A549 (cell line): Measurements from ENCODE around the gene CLP1. TPM values are rescaled to one million over a fixed set of nuclear protein-coding genes. Genes with fewer than 3 reads are reported as not detected.

ENCODE experiments used
- ATAC-seq, 2 experiments: fragments of 200-7000 bp in 1 of 2; fragments of >200 bp in 1 of 2; cut with Nextera tagmentation in 1 of 2; cut with Tn5 transposase in 1 of 2; 3 replicates each; pipeline versions ENCODE4 v1.8.0 to v1.9.1; 2018 to 2020; ENCODE audit warnings: mild to moderate bottlenecking in 1 of 2, moderate library complexity in 1 of 2
- CTCF ChIA-PET: fragments of 300-600 bp; sonication (Branson Sonifier 250); formaldehyde crosslinking; extraction: SDS; loops from one replicate; lab custom pipeline; 2021; ENCODE audit warnings: antibody characterized with exemption, inconsistent platforms; lab: Yijun Ruan, JAX
- POLR2A ChIA-PET: fragments of 350-600 bp; formaldehyde crosslinking; extraction: SDS; loops from one replicate; lab custom pipeline; 2021; ENCODE audit warnings: antibody characterized with exemption, inconsistent platforms; lab: Yijun Ruan, JAX
- DNase-seq, 2 experiments: peaks; one replicate each; pipeline versions ENCODE4 v3.0.0 to v3.0.0-alpha.2; 2011 to 2016; ENCODE audit warnings: low read depth in 1 of 2, low spot score in 1 of 2
- FAIRE-seq: peaks from 2 replicates; lab custom pipeline; 2011; peaks lifted over from hg19 to GRCh38; lab: Jason Lieb, UNC
- H3K27ac ChIP-seq, 2 experiments: fragments of >200 bp; sonication (Bioruptor Twin); formaldehyde crosslinking; 3 replicates each; pipeline ENCODE4 v1.5.1; 2016 to 2017
- H3K4me1 ChIP-seq: fragments of >200 bp; sonication (Bioruptor Twin); formaldehyde crosslinking; 3 replicates; pipeline ENCODE4 v1.6.1; 2016
- H3K4me2 ChIP-seq: fragments of >200 bp; sonication (Bioruptor Twin); formaldehyde crosslinking; 3 replicates; pipeline ENCODE4 v1.6.1; 2016
- H3K4me3 ChIP-seq: fragments of >200 bp; sonication (Bioruptor Twin); formaldehyde crosslinking; 3 replicates; pipeline ENCODE4 v1.5.1; 2016
- H3K9me3 ChIP-seq: fragments of >200 bp; sonication (Bioruptor Twin); formaldehyde crosslinking; 3 replicates; pipeline ENCODE4 v1.6.1; 2016
- BCL3 ChIP-seq: fragments of >200 bp; sonication (Bioruptor Twin); formaldehyde crosslinking; IDR thresholded peaks from 3 replicates; pipeline ENCODE4 v1.6.1; 2016
- CBX2 ChIP-seq: fragments of 200-600 bp; sonication (generic); IDR thresholded peaks from 2 replicates; pipeline ENCODE4 v1.6.1; 2016; ENCODE audit warnings: low read depth, mild to moderate bottlenecking, borderline replicate concordance
- CBX8 ChIP-seq: fragments of 200-600 bp; sonication (generic); IDR thresholded peaks from 2 replicates; pipeline ENCODE4 v1.6.1; 2016
- HDAC2 ChIP-seq: fragments of 200-600 bp; sonication (generic); IDR thresholded peaks from 2 replicates; pipeline ENCODE4 v1.6.1; 2016
- KDM1A ChIP-seq: fragments of 200-600 bp; sonication (generic); IDR thresholded peaks from 2 replicates; pipeline ENCODE4 v1.6.1; 2016; ENCODE audit warnings: low read depth, mild to moderate bottlenecking
- KDM5A ChIP-seq: fragments of 200-600 bp; sonication (generic); IDR thresholded peaks from 2 replicates; pipeline ENCODE4 v1.6.1; 2016; ENCODE audit warnings: antibody characterized with exemption, mild to moderate bottlenecking
- MYC ChIP-seq: IDR thresholded peaks from 2 replicates; pipeline ENCODE4 v1.6.1; 2012; ENCODE audit warnings: mild to moderate bottlenecking, inconsistent platforms, low read length, improper control_type of control experiment, borderline replicate concordance
- NFE2L2 ChIP-seq: fragments of 150-350 bp; conservative IDR thresholded peaks from 2 replicates; pipeline ENCODE4 v1.6.1; 2014; ENCODE audit warnings: low read length
- NR3C1 ChIP-seq: fragments of >200 bp; sonication (Bioruptor Twin); formaldehyde crosslinking; IDR thresholded peaks from 3 replicates; pipeline ENCODE4 v1.6.1; 2017
- PBX3 ChIP-seq: IDR thresholded peaks from 2 replicates; pipeline ENCODE4 v1.6.1; 2012
- RAD21 ChIP-seq, 2 experiments: fragments of >200 bp in 1 of 2; sonication (Bioruptor Twin) in 1 of 2; formaldehyde crosslinking in 1 of 2; IDR thresholded peaks in 1 of 2; conservative IDR thresholded peaks in 1 of 2; 2 replicates in 1 of 2; 3 replicates in 1 of 2; pipeline ENCODE4 v1.6.1; 2012 to 2018; ENCODE audit warnings: inconsistent platforms in 1 of 2
- RARB ChIP-seq: fragments of 250-450 bp; sonication (Bioruptor Pico); IDR thresholded peaks from 2 replicates; pipeline ENCODE4 v1.8.0; 2021; ENCODE audit warnings: mild to moderate bottlenecking, moderate library complexity
- RCOR1 ChIP-seq: fragments of 150-350 bp; IDR thresholded peaks from 2 replicates; pipeline ENCODE4 v1.6.1; 2014; ENCODE audit warnings: antibody characterized with exemption, low read length, low read depth
- RNF2 ChIP-seq: fragments of 200-600 bp; sonication (generic); IDR thresholded peaks from 2 replicates; pipeline ENCODE4 v1.6.1; 2016; ENCODE audit warnings: low read depth, mild to moderate bottlenecking, antibody characterized with exemption, moderate library complexity, borderline replicate concordance
- SMC3 ChIP-seq: fragments of >200 bp; sonication (Bioruptor Twin); formaldehyde crosslinking; IDR thresholded peaks from 3 replicates; pipeline ENCODE4 v1.6.1; 2018; ENCODE audit warnings: inconsistent platforms
- SREBF2 ChIP-seq: fragments of 450-650 bp; IDR thresholded peaks from 2 replicates; pipeline ENCODE4 v1.6.1; 2014; ENCODE audit warnings: mild to moderate bottlenecking, moderate library complexity
- TFCP2L1 ChIP-seq: fragments of 250-450 bp; sonication (Bioruptor Pico); IDR thresholded peaks from 2 replicates; pipeline ENCODE4 v1.5.0; 2021; ENCODE audit warnings: mild to moderate bottlenecking
- USF2 ChIP-seq: fragments of 450-650 bp; IDR thresholded peaks from 2 replicates; pipeline ENCODE4 v1.6.1; 2014; ENCODE audit warnings: antibody characterized with exemption
- WGBS: methylation state at CpG from one replicate; pipeline ENCODE4 v1.1.6; 2017; ENCODE audit errors: missing lambda C conversion rate; 5-methylcytosine and 5-hydroxymethylcytosine counted together
- polyA plus RNA-seq, 4 experiments: library from polyadenylated mRNA; depleted of rRNA in 3 of 4; stranded (reverse); fragments of >200 nt; fragmentation: RNase III in 1 of 4; extraction: RNeasy Plus Mini Kit Qiagen cat#74134 plus additional on column Dnase treatment in 1 of 4; gene quantifications; 2 replicates in 3 of 4; 3 replicates in 1 of 4; pipeline ENCODE4 v1.2.3, GENCODE V29; 2011 to 2017
- TF ChIP-seq, protein P1 (sequence below): fragments of >200 bp; sonication (Bioruptor Twin); formaldehyde crosslinking; IDR thresholded peaks from 3 replicates; pipeline ENCODE4 v1.5.1; 2016

The CLP1 gene
- polyA plus RNA-seq, 2 of the 4 experiments (the other 2 are of a cell fraction) = 22.8 to 31.8 TPM

DNA sequence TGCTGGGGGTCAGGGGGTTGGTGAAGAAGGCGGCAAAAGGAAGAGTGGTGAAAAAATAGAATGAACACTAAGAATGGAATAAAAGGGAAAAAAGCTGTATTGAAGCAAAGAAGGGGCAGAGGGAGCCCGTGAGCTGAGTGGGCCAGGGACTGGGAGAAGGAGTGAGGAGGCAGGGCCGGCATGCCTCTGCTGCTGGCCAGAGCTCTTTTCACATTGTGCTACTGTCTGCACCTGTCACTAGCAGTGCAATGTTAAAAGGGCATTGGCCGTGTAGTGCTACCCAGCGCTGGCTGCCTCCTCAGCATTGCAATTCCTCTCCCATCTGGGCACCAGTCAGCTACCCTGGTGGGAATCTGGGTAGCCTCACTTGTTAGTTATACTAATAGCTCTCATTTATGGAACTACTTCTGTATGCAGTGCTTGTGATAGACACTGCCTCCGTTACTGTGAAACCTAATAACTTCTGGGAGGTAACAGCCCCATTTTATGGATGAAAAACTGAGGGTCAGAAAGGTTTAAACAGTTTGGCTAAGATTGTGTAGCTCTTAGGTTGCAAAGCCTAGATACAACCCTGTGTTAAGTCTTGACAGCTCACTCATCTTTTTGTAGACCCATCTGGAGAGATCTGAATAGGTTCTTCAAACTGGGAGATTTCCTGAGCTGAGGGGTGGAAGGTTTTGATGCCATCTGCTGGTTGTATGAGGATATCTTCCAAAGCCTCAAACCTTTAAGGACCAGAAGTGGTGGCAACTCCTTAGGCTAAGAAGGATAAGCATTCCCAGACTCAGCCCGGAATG, 16.4 kb upstream of the CLP1 start:
- FAIRE-seq = peak; percentile 63
- Histone ChIP-seq H3K4me3 (no peak overlapping the region), H3K9me3 (no peaks in the 10 kb centered on the region), H3K27ac (no peak overlapping the region)
- ChIA-PET CTCF (interaction anchor here (0.7 to 11.7 kb wide), 40 partner anchors 8 to 296 kb away, joined by 3 to 318 read pairs (median 4); partner anchors contain the start of genes CLP1, RTN4RL2, TIMM10 and UBE2L6), POLR2A (interaction anchor here (0.5 to 1.9 kb wide), 4 partner anchors 58 to 306 kb away, joined by 3 to 16 read pairs (median 4); partner anchors contain the start of genes SSRP1 and UBE2L6)
- WGBS = 53% methylated on average over 7 of the region's 7 CpGs
- peak; percentile 31 to 39; a peak in 3 of 6 replicates for ATAC-seq
- peak; percentile 74 to 78 for DNase-seq
- peak; percentile 74; the same call in 1 of the 2 replicates for TF ChIP-seq HDAC2
- peak; percentile 66 to 69 for TF ChIP-seq RAD21 (conservative IDR thresholded peaks at IDR 0.05 in 1 of 2, IDR thresholded peaks at IDR 0.05 in 1 of 2)
- no peak for TF ChIP-seq TFCP2L1
- peak; percentile 70 for TF ChIP-seq SMC3
- TF ChIP-seq, protein P1, sequence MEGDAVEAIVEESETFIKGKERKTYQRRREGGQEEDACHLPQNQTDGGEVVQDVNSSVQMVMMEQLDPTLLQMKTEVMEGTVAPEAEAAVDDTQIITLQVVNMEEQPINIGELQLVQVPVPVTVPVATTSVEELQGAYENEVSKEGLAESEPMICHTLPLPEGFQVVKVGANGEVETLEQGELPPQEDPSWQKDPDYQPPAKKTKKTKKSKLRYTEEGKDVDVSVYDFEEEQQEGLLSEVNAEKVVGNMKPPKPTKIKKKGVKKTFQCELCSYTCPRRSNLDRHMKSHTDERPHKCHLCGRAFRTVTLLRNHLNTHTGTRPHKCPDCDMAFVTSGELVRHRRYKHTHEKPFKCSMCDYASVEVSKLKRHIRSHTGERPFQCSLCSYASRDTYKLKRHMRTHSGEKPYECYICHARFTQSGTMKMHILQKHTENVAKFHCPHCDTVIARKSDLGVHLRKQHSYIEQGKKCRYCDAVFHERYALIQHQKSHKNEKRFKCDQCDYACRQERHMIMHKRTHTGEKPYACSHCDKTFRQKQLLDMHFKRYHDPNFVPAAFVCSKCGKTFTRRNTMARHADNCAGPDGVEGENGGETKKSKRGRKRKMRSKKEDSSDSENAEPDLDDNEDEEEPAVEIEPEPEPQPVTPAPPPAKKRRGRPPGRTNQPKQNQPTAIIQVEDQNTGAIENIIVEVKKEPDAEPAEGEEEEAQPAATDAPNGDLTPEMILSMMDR = peak; percentile 69
- no peak for TF ChIP-seq RCOR1
- TF ChIP-seq CBX8 = no peak
- TF ChIP-seq NFE2L2 = no peak
- no peak for TF ChIP-seq USF2
- no peak for TF ChIP-seq KDM5A
- no peak for TF ChIP-seq RARB (CRISPR knock-in tag)
- TF ChIP-seq NR3C1 = no peak
- no peak for TF ChIP-seq RNF2
- no peak for TF ChIP-seq SREBF2
- TF ChIP-seq PBX3 = no peak
- TF ChIP-seq KDM1A = peak; percentile 92; the same call in 1 of the 2 replicates
- TF ChIP-seq, all 56 proteins: peak for 5
- Histone ChIP-seq H3K4me1 (peaks cover 32% of the 10 kb centered on the region), H3K4me2 (0 out of 3 replicates have a peak overlapping the region, but pooled peaks have one; percentile 87)

GRCh38 chr11:57643802-57644201, 13.8 kb upstream of the CLP1 start:
- ATAC-seq = no peak
- no peak for TF ChIP-seq CBX2
- no peak for TF ChIP-seq NFE2L2
- TF ChIP-seq PBX3 = no peak
- no peak for TF ChIP-seq BCL3
- no peak for TF ChIP-seq KDM1A
- TF ChIP-seq TFCP2L1 = no peak
- TF ChIP-seq MYC = no peak
- no peak for TF ChIP-seq SMC3
- TF ChIP-seq CBX8 = no peak
- TF ChIP-seq, all 56 proteins: peak for 0
- Histone ChIP-seq H3K4me1 (peaks cover 29% of the 10 kb centered on the region), H3K27ac (no peak overlapping the region), H3K4me3 (no peak overlapping the region), H3K9me3 (no peaks in the 10 kb centered on the region), H3K4me2 (no peak overlapping the region)
- peak; percentile 13 for FAIRE-seq
- POLR2A ChIA-PET = interaction anchor here (1.6 kb wide), 1 partner anchor 76 kb away, joined by 13 read pairs; the partner anchor contains the start of gene UBE2L6
- WGBS = 83% methylated on average over 3 of the region's 3 CpGs
- no peak for DNase-seq
- CTCF ChIA-PET = interaction anchor here (0.6 to 11.7 kb wide), 38 partner anchors 9 to 318 kb away, joined by 3 to 318 read pairs (median 4); partner anchors contain the start of genes RTN4RL2, SLC43A1, TIMM10 and UBE2L6
